Transverse colon (tissue), 4 donors: ENCODE data around the gene EIF5A. TPM values are rescaled to one million over a fixed set of nuclear protein-coding genes. Genes with fewer than 3 reads are reported as not detected.

Experiments used
- DNase-seq: peaks from one replicate; pipeline ENCODE4 v3.0.0-alpha.2; 2019
- H3K27ac ChIP-seq, 4 donors: fragments of 200-600 bp; sonication (generic); 2 replicates each; pipeline ENCODE4 v1.5.1; 2016 to 2018; ENCODE audit warnings: inconsistent platforms in 4 of 4
- H3K27me3 ChIP-seq: fragments of 200-600 bp; sonication (generic); 2 replicates; pipeline ENCODE4 v1.5.1; 2017; ENCODE audit warnings: inconsistent platforms
- H3K36me3 ChIP-seq, 4 donors: fragments of 200-600 bp; sonication (generic); 2 replicates each; pipeline ENCODE4 v1.5.1; 2017 to 2019; ENCODE audit warnings: inconsistent platforms in 4 of 4
- H3K4me1 ChIP-seq, 4 donors: fragments of 200-600 bp; sonication (generic); 2 replicates each; pipeline ENCODE4 v1.5.1; 2017 to 2020; ENCODE audit warnings: inconsistent platforms in 4 of 4
- H3K4me3 ChIP-seq, 4 donors: fragments of 200-600 bp; sonication (generic); 1 replicate in 1 of 4; 2 replicates in 3 of 4; pipeline versions ENCODE4 v1.5.1 to v1.6.1; 2017 to 2019; ENCODE audit warnings: inconsistent platforms in 4 of 4
- H3K9me3 ChIP-seq, 2 donors: fragments of 200-600 bp; sonication (generic); 2 replicates each; pipeline ENCODE4 v1.5.1; 2017 to 2019; ENCODE audit warnings: inconsistent platforms in 2 of 2
- CTCF ChIP-seq, 5 experiments: fragments of 200-600 bp in 3 of 5; fragments of 450-650 bp in 2 of 5; sonication (generic) in 3 of 5; IDR thresholded peaks; 1 replicate in 2 of 5; 2 replicates in 3 of 5; pipeline ENCODE4 v1.5.1; 2016 to 2017; ENCODE audit warnings: antibody characterized with exemption in 5 of 5, inconsistent platforms in 3 of 5, mild to moderate bottlenecking in 2 of 5, moderate library complexity in 1 of 5
- EP300 ChIP-seq: sonication (generic); formaldehyde crosslinking; IDR thresholded peaks from one replicate; pipeline ENCODE4 v1.6.1; 2017; ENCODE audit warnings: antibody characterized with exemption, low read depth
- POLR2A ChIP-seq: fragments of 450-650 bp; IDR thresholded peaks from one replicate; pipeline ENCODE4 v1.6.1; 2016; ENCODE audit warnings: antibody characterized with exemption, mild to moderate bottlenecking, moderate library complexity
- POLR2AphosphoS5 ChIP-seq, 3 donors: sonication (generic); formaldehyde crosslinking; IDR thresholded peaks; one replicate each; pipeline ENCODE4 v1.6.1; 2016; ENCODE audit warnings: antibody characterized with exemption in 3 of 3
- WGBS, 2 donors: methylation state at CpG; one replicate each; pipeline ENCODE4 v1.1.5; 2018; ENCODE audit warnings: low coverage in 1 of 2; 5-methylcytosine and 5-hydroxymethylcytosine counted together
- in situ Hi-C, 4 donors: fragments of 200-750 bp; cut with MboI; loops; one replicate each; pipeline versions ENCODE4 v1.15.0 to v1.15.1; 2017; ENCODE audit warnings: low sequenced_read_pairs in 3 of 4, low pct_ligation_motif_present in 1 of 4, low pct_unique_long_range_greater_than_20kb in 1 of 4
- intact Hi-C: fragments of 100-400 bp; cut with DNase I; formaldehyde crosslinking; loops from one replicate; pipeline ENCODE4 v1.15.1; 2023; ENCODE audit warnings: low total_unique reads
- total RNA-seq, 4 donors: library from RNA; depleted of rRNA; stranded (reverse); fragments of >200 nt; gene quantifications; one replicate each; pipeline ENCODE4 v1.1.0, GENCODE V29; 2016

The EIF5A gene
- total RNA-seq, 4 donors from 2014 or later = 91.3 to 188 (median 149) TPM

- Histone ChIP-seq H3K4me3 (no peak overlapping the region), H3K9me3 (no peaks in the 10 kb centered on the region), H3K27me3 (peaks cover 5% of the 10 kb centered on the region), H3K4me1 (peaks cover 3 to 30% (median 26%) of the 10 kb centered on the region in 4 donors), H3K27ac (no peak overlapping the region), H3K36me3 (no peaks in the 10 kb centered on the region)
- TF ChIP-seq POLR2A (no peak), EP300 (no peak), CTCF (IDR thresholded peaks at IDR 0.05) (no peak), POLR2AphosphoS5 (IDR thresholded peaks at IDR 0.05) (no peak)
- in situ Hi-C loops = loop anchor here in 2 of 4 donors (10.0 to 25.0 kb wide), 2 partner anchors 73 to 311 kb away; partner anchors contain the start of genes SLC16A11 (in 1 of the 2) and SLC16A13 (in 1 of the 2)
- DNase-seq = no peak
- WGBS, 2 donors = 64 to 67% methylated on average over 3 to 19 of the region's 19 CpGs
- intact Hi-C loops = no loop called here
Measured at GRCh38 chr17:7347630-7348477, 40.4 kb downstream of the EIF5A start.

DNA sequence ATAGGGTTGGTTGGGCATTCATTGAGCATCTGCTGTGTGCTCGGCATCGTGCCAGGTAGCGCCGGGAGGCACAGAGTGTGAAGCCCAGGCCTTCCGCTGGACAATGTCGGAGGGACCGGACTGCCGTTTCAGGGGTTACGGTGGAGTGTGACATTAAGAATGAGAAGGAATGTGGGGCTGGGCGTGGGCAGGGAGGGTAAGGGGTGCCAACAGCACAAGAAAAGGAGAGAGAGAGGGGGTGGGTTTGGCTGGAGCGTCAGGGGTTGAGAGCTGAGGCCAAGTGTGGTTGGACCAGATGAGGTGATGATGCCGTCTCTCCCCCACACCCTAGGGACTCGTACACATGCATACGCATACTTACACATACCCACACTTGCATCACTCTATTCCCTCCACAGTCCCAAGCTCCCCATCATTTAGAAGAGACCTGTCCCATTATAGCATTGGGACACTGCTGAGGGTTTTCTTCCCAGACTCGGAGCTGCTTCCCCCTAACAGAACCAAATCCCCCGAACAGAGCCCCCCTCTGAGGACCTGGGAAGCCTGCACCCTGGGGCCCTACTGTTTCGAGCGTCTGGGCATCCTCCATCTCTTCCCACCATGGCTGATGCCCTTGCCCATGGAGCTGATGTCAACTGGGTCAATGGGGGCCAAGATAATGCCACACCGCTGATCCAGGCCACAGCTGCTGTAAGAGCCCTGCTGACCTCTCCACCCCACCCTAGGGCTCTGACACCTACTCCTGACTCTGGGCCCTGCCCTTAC lies 41.2 kb downstream of the EIF5A start:
- peaks cover 4 to 38% (median 34%) of the 10 kb centered on the region in 4 donors for H3K4me1 ChIP-seq
- H3K27ac ChIP-seq = peak overlapping the region in 1 of 4 donors; percentile 98
- in situ Hi-C loops = loop anchor here in 2 of 4 donors (10.0 to 25.0 kb wide), 2 partner anchors 74 to 311 kb away; partner anchors contain the start of genes SLC16A11 (in 1 of the 2) and SLC16A13 (in 1 of the 2)
- DNase-seq = no peak
- no peaks in the 10 kb centered on the region for H3K36me3 ChIP-seq
- no peak overlapping the region for H3K4me3 ChIP-seq
- TF ChIP-seq EP300 = no peak
- no peak for TF ChIP-seq POLR2AphosphoS5 (IDR thresholded peaks at IDR 0.05)
- TF ChIP-seq POLR2A = no peak
- no peak for TF ChIP-seq CTCF (IDR thresholded peaks at IDR 0.05)
- H3K27me3 ChIP-seq = no peaks in the 10 kb centered on the region
- 77 to 80% methylated on average over 2 to 19 of the region's 19 CpGs for WGBS, 2 donors
- no peaks in the 10 kb centered on the region for H3K9me3 ChIP-seq
- intact Hi-C loops = no loop called here

GRCh38 chr17:7351665-7352502 lies 44.5 kb downstream of the EIF5A start, which contains the start of gene KCTD11:
TSS of gene KCTD11 (plus strand) at chr17:7352162.
- TF ChIP-seq EP300 (no peak), POLR2A (peak; percentile 78), POLR2AphosphoS5 (IDR thresholded peaks at IDR 0.05) (peak; percentile 72 to 87 (median 77)), CTCF (IDR thresholded peaks at IDR 0.05) (peak in 3 of 5 experiments; percentile 44 to 77 (median 62))
- Histone ChIP-seq H3K27ac (peak within 1 kb of the TSS; percentile 92 to 98 (median 98)), H3K4me1 (peaks cover 7 to 58% (median 42%) of the 10 kb centered on the region in 4 donors), H3K36me3 (no peaks in the 10 kb centered on the region), H3K27me3 (no peaks in the 10 kb centered on the region), H3K4me3 (peak within 1 kb of the TSS; percentile 68 to 88 (median 74)), H3K9me3 (no peaks in the 10 kb centered on the region)
- intact Hi-C loops = loop anchor here (10.0 kb wide), 1 partner anchor 203 kb away; the partner anchor contains the start of gene TNFSF13
- DNase-seq = peak; percentile 95
- WGBS, 2 donors = 9% methylated on average over 26 of the region's 91 CpGs; no CpG with 5 or more reads in 1 of the 2 donors
- in situ Hi-C loops = loop anchor here in 1 of 4 donors (10.0 kb wide), 1 partner anchor 83 kb away; the partner anchor contains the start of genes FGF11 and TMEM102
